Measurements from ENCODE around the gene UBQLN4.

Gene UBQLN4

DNA sequence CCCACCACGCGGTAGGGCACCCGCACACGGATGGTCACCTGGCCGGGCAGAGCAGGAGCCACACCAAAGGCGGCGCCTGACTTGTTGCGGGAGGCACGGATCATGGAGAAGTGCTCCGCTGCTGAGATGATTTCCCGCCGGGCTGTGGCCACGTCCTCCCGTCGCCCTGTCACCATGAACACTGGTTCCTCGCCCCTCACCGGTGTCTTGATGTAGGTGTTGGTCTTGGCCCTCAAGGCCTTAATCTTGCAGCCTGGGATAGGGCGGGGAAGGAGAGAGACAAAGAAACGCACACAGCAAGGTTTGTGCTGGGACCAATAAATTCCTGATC lies 23.8 kb upstream of the UBQLN4 start:
- no peak for DNase-seq (ENCODE audit: low read depth)
- H3K4me3 ChIP-seq (ENCODE audit: low read depth, low read length): no peak overlapping the region
- TF ChIP-seq MYC (IDR thresholded peaks at IDR 0.05; ENCODE audit: low read depth, low read length) (no peak), POLR2A (IDR thresholded peaks at IDR 0.05; ENCODE audit: extremely low read depth, insufficient read length) (no peak)
- TF ChIP-seq, protein P1, sequence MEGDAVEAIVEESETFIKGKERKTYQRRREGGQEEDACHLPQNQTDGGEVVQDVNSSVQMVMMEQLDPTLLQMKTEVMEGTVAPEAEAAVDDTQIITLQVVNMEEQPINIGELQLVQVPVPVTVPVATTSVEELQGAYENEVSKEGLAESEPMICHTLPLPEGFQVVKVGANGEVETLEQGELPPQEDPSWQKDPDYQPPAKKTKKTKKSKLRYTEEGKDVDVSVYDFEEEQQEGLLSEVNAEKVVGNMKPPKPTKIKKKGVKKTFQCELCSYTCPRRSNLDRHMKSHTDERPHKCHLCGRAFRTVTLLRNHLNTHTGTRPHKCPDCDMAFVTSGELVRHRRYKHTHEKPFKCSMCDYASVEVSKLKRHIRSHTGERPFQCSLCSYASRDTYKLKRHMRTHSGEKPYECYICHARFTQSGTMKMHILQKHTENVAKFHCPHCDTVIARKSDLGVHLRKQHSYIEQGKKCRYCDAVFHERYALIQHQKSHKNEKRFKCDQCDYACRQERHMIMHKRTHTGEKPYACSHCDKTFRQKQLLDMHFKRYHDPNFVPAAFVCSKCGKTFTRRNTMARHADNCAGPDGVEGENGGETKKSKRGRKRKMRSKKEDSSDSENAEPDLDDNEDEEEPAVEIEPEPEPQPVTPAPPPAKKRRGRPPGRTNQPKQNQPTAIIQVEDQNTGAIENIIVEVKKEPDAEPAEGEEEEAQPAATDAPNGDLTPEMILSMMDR (IDR thresholded peaks at IDR 0.05; ENCODE audit: low read depth, low read length): no peak
- TF ChIP-seq, protein P2, sequence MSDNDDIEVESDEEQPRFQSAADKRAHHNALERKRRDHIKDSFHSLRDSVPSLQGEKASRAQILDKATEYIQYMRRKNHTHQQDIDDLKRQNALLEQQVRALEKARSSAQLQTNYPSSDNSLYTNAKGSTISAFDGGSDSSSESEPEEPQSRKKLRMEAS (IDR thresholded peaks at IDR 0.05; ENCODE audit: low read depth, low read length): no peak

DNA sequence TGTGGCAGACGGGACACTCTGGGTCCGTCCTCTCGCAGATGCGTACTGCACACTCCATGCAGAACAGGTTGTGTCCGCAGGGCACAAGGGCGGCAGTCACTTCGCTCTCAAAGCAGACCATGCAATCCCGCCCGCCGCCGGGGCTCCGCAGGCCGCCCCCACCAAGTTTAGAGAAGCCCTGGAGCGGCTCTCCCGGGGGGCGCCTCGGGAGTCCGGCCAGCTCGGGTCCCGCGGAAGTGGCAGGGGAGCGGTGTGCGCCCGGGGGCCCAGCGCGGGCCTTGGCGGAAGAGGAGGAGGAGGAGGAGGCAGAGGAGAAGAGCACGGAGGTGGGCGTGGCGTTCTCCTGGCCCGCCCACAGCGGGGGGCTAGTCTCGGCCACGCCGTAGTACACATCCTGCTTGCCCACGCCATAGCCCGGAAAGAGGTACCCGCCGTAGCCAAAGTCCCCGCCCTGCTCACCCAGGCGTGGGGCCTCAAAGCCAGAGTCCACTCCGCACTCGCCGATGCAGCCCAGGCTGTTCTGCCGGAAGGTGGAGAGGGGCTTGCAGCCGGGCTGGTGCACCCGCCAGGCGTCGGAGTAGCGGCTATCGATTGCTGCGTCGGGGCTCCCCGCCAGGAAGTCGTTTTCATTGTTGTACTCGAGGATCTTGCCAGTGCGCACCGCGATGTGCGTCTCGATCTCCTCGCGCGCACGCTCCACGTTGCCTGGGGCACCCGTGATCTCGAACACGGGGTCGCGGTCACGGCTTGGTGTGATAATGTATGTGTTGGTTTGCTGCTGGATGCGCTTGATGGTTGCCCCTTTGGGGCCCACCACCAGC lies 23.2 kb upstream of the UBQLN4 start:
- TF ChIP-seq, protein P2 (IDR thresholded peaks at IDR 0.05; ENCODE audit: low read depth, low read length): no peak
- no peak for TF ChIP-seq POLR2A (IDR thresholded peaks at IDR 0.05; ENCODE audit: extremely low read depth, insufficient read length)
- no peak for DNase-seq (ENCODE audit: low read depth)
- no peak overlapping the region for H3K4me3 ChIP-seq (ENCODE audit: low read depth, low read length)

DNA sequence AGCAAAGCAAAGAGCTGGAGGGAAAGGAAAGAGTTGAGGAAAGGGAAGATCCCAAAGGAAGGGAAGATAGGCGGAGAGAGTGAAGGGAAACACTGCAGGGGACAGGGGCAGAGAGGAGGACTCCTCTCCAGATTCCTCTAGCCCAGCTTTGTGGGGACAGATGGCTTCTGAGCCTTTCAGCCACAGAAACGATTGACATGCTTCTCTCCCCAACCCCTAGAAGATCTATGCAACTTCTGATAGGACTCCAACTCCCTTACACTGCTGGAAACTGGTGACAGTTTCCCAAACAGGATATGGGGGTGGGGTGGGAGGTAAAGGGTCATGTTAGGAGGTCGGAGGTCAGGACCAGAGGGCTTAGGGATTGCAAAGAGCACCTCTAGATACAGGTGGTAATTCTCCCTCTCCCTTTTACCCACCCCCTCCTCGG lies 22.2 kb upstream of the UBQLN4 start:
- no peak overlapping the region for H3K4me3 ChIP-seq (ENCODE audit: low read depth, low read length)
- DNase-seq (ENCODE audit: low read depth): no peak
- TF ChIP-seq MYC (IDR thresholded peaks at IDR 0.05; ENCODE audit: low read depth, low read length) (no peak), POLR2A (IDR thresholded peaks at IDR 0.05; ENCODE audit: extremely low read depth, insufficient read length) (no peak)
- TF ChIP-seq, protein P1 (IDR thresholded peaks at IDR 0.05; ENCODE audit: low read depth, low read length): no peak
- TF ChIP-seq, protein P2 (IDR thresholded peaks at IDR 0.05; ENCODE audit: low read depth, low read length): no peak

DNA sequence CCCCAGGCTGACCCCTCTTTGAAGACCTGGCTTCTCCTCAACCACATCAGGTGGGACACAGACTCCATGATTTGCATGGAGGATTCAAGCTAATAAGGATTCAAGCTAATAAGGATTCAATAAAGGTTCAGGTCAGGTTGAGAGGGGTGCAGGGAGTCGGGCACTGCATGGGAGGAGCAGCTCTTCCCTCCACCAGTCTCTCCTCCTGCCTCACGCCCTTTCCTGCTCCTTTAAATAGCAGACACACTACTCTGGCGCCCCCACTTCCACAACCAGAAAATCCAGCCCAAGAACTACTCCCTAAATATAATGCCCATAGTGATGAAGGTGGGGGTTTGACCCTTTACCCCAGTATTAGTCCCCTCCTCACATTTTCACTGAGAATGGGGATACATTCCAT lies 21.6 kb upstream of the UBQLN4 start:
- DNase-seq (ENCODE audit: low read depth): peak; percentile 38
- no peak overlapping the region for H3K4me3 ChIP-seq (ENCODE audit: low read depth, low read length)
- TF ChIP-seq POLR2A (IDR thresholded peaks at IDR 0.05; ENCODE audit: extremely low read depth, insufficient read length): no peak
- TF ChIP-seq, protein P1 (IDR thresholded peaks at IDR 0.05; ENCODE audit: low read depth, low read length): no peak
- TF ChIP-seq, protein P2 (IDR thresholded peaks at IDR 0.05; ENCODE audit: low read depth, low read length): no peak
- TF ChIP-seq MYC (IDR thresholded peaks at IDR 0.05; ENCODE audit: low read depth, low read length): no peak

DNA sequence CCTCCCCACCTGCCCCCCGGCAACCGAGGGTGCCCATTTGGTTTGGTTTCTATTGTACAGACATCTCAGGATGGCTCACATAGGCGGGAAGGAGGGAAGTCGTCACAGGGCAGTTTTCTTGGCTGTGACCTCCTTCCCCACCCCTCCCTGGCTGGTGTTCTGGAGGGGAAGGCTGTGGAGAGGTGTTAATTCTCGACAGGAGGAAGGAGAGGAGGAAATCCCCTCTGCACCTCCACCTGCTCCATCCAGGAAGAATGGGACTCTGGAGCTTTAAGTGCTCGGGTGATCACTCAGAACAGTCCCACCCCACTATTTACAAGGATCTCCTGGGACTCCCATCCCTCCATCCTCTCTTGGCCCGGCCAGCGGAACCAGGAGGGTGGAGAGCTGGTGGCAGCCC lies 21.1 kb upstream of the UBQLN4 start:
- TF ChIP-seq, protein P1 (IDR thresholded peaks at IDR 0.05; ENCODE audit: low read depth, low read length): no peak
- TF ChIP-seq POLR2A (IDR thresholded peaks at IDR 0.05; ENCODE audit: extremely low read depth, insufficient read length): no peak
- TF ChIP-seq, protein P2 (IDR thresholded peaks at IDR 0.05; ENCODE audit: low read depth, low read length): no peak
- TF ChIP-seq MYC (IDR thresholded peaks at IDR 0.05; ENCODE audit: low read depth, low read length): no peak
- DNase-seq (ENCODE audit: low read depth): no peak
- no peak overlapping the region for H3K4me3 ChIP-seq (ENCODE audit: low read depth, low read length)

DNA sequence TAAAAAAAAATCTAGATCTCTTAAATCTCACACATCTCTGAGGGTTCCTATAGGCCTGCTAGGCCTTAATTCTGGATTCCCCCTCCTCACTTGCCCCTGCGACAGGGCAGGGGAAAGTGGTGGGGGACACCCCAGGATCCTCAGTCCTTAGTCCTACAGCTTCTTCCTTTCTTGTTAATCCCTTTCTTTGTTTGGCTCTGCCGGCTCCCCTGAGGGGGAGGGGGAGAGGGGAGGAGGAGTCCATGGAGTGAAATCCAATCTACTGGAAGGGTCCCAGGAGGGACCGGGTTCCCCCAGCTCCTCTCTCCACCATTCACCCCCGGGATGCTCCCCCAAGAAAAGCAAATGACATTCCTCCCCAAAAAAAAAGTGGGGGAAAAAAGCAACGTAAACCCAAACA lies 20.1 kb upstream of the UBQLN4 start:
- no peak for DNase-seq (ENCODE audit: low read depth)
- H3K4me3 ChIP-seq (ENCODE audit: low read depth, low read length): no peak overlapping the region
- TF ChIP-seq, protein P2 (IDR thresholded peaks at IDR 0.05; ENCODE audit: low read depth, low read length): no peak
- TF ChIP-seq, protein P1 (IDR thresholded peaks at IDR 0.05; ENCODE audit: low read depth, low read length): no peak
- TF ChIP-seq POLR2A (IDR thresholded peaks at IDR 0.05; ENCODE audit: extremely low read depth, insufficient read length) (no peak), MYC (IDR thresholded peaks at IDR 0.05; ENCODE audit: low read depth, low read length) (no peak)

Data from NB4 (cell line).